Astrocyte (in vitro differentiated cells and primary cell): ENCODE results near the gene DDX17. TPM values are rescaled to one million over a fixed set of nuclear protein-coding genes. Genes with fewer than 3 reads are reported as not detected.

Source experiments
- DNase-seq: peaks from one replicate; pipeline ENCODE4 v3.0.0-alpha.2; 2010; ENCODE audit warnings: low read depth
- FAIRE-seq: peaks from 2 replicates; lab custom pipeline; 2011; peaks lifted over from hg19 to GRCh38; lab: Jason Lieb, UNC
- H2AFZ ChIP-seq: 2 replicates; pipeline ENCODE4 v1.6.0; 2012; ENCODE audit warnings: low read depth, low read length, inconsistent platforms
- H3K27ac ChIP-seq: 2 replicates; pipeline ENCODE4 v1.5.1; 2011; ENCODE audit warnings: low read depth, low read length, inconsistent platforms
- H3K27me3 ChIP-seq: 2 replicates; pipeline ENCODE4 v1.6.0; 2011; ENCODE audit warnings: low read length, inconsistent platforms; ENCODE audit not compliant: insufficient read depth
- H3K36me3 ChIP-seq: 2 replicates; pipeline ENCODE4 v1.5.1; 2011; ENCODE audit warnings: low read length, inconsistent platforms; ENCODE audit not compliant: insufficient read depth
- H3K4me1 ChIP-seq: 2 replicates; pipeline ENCODE4 v1.5.1; 2011; ENCODE audit warnings: low read length, inconsistent platforms; ENCODE audit not compliant: insufficient read depth
- H3K4me2 ChIP-seq: 2 replicates; pipeline ENCODE4 v1.6.0; 2012; ENCODE audit warnings: low read length, inconsistent platforms
- H3K4me3 ChIP-seq: 2 replicates; pipeline ENCODE4 v1.5.1; 2011; ENCODE audit warnings: low read depth, mild to moderate bottlenecking, low read length, inconsistent platforms; ENCODE audit not compliant: insufficient read depth
- H3K79me2 ChIP-seq: 2 replicates; pipeline ENCODE4 v1.6.0; 2012; ENCODE audit warnings: mild to moderate bottlenecking, low read length, inconsistent platforms; ENCODE audit not compliant: insufficient read depth
- H3K9ac ChIP-seq: 2 replicates; pipeline ENCODE4 v1.6.0; 2012; ENCODE audit warnings: mild to moderate bottlenecking, low read length, inconsistent platforms
- H3K9me3 ChIP-seq: 2 replicates; pipeline ENCODE4 v1.5.1; 2012; ENCODE audit warnings: low read depth, mild to moderate bottlenecking, low read length, inconsistent platforms; ENCODE audit not compliant: insufficient read depth
- H4K20me1 ChIP-seq: 2 replicates; pipeline ENCODE4 v1.6.0; 2012; ENCODE audit warnings: low read length, inconsistent platforms; ENCODE audit not compliant: insufficient read depth
- H3K27ac Mint-ChIP-seq: one replicate; pipeline ENCODE4 v1.8.0; 2021; ENCODE audit warnings: mild to moderate bottlenecking, mixed read lengths; ENCODE audit not compliant: unreplicated experiment
- H3K27me3 Mint-ChIP-seq: one replicate; pipeline ENCODE4 v1.8.0; 2021; ENCODE audit warnings: low read depth, mixed read lengths; ENCODE audit not compliant: unreplicated experiment
- H3K36me3 Mint-ChIP-seq: one replicate; pipeline ENCODE4 v1.8.0; 2021; ENCODE audit warnings: low read depth, mixed read lengths; ENCODE audit not compliant: unreplicated experiment
- H3K4me1 Mint-ChIP-seq: one replicate; pipeline ENCODE4 v1.8.0; 2021; ENCODE audit warnings: low read depth, mixed read lengths; ENCODE audit not compliant: unreplicated experiment
- H3K4me3 Mint-ChIP-seq: one replicate; pipeline ENCODE4 v1.8.0; 2021; ENCODE audit warnings: mild to moderate bottlenecking, moderate library complexity, mixed read lengths; ENCODE audit not compliant: unreplicated experiment
- H3K9me3 Mint-ChIP-seq: one replicate; pipeline ENCODE4 v1.8.0; 2021; ENCODE audit warnings: mild to moderate bottlenecking, mixed read lengths; ENCODE audit not compliant: unreplicated experiment
- CTCF ChIP-seq: IDR thresholded peaks from 2 replicates; pipeline ENCODE4 v1.5.1; 2011; ENCODE audit warnings: low read depth, mild to moderate bottlenecking, inconsistent platforms, low read length, moderate library complexity; ENCODE audit not compliant: insufficient read depth
- EZH2 ChIP-seq: IDR thresholded peaks from 2 replicates; pipeline ENCODE4 v1.6.1; 2012; ENCODE audit warnings: mild to moderate bottlenecking, low read length, inconsistent platforms; ENCODE audit not compliant: insufficient read depth
- total RNA-seq: library from RNA; stranded (reverse); gene quantifications from 2 replicates; pipeline ENCODE4 v1.2.1, GENCODE V29; 2021

DDX17 gene
- total RNA-seq, 1 donor from 2014 or later = 258 TPM

- Mint-ChIP-seq H3K36me3 (peaks cover 1% of the 10 kb centered on the region), H3K9me3 (peaks cover 1% of the 10 kb centered on the region), H3K27me3 (peaks cover 43% of the 10 kb centered on the region), H3K27ac (no peak overlapping the region), H3K4me1 (no peaks in the 10 kb centered on the region), H3K4me3 (no peak overlapping the region)
- H4K20me1 ChIP-seq = no peaks in the 10 kb centered on the region
- H3K36me3 ChIP-seq = no peaks in the 10 kb centered on the region
- no peaks in the 10 kb centered on the region for H3K4me1 ChIP-seq
- FAIRE-seq = no peak
- H3K79me2 ChIP-seq = no peaks in the 10 kb centered on the region
- no peak overlapping the region for H3K27ac ChIP-seq
- H3K9ac ChIP-seq = no peak overlapping the region
- TF ChIP-seq EZH2 (no peak), CTCF (no peak)
- DNase-seq = no peak
- no peak overlapping the region for H3K4me2 ChIP-seq
- H3K4me3 ChIP-seq = no peak overlapping the region
- H2AFZ ChIP-seq = no peak overlapping the region
- H3K27me3 ChIP-seq = peaks cover 5% of the 10 kb centered on the region
- no peaks in the 10 kb centered on the region for H3K9me3 ChIP-seq
These were observed 65.3 kb downstream of the DDX17 start for GRCh38 chr22:38440747-38441350.

- Histone ChIP-seq H3K4me3 (no peak overlapping the region), H4K20me1 (no peaks in the 10 kb centered on the region), H3K27me3 (peaks cover 3% of the 10 kb centered on the region), H3K79me2 (no peaks in the 10 kb centered on the region), H3K4me1 (peaks cover under 1% of the 10 kb centered on the region), H3K27ac (no peak overlapping the region), H2AFZ (no peak overlapping the region), H3K9ac (no peak overlapping the region), H3K36me3 (no peaks in the 10 kb centered on the region), H3K9me3 (no peaks in the 10 kb centered on the region), H3K4me2 (no peak overlapping the region)
- peaks cover 1% of the 10 kb centered on the region for H3K4me1 Mint-ChIP-seq
- peaks cover 1% of the 10 kb centered on the region for H3K9me3 Mint-ChIP-seq
- TF ChIP-seq CTCF (no peak), EZH2 (no peak)
- DNase-seq = no peak
- no peak for FAIRE-seq
- H3K27ac Mint-ChIP-seq = no peak overlapping the region
- H3K4me3 Mint-ChIP-seq = no peak overlapping the region
- H3K27me3 Mint-ChIP-seq = peaks cover 34% of the 10 kb centered on the region
- peaks cover under 1% of the 10 kb centered on the region for H3K36me3 Mint-ChIP-seq
These were observed 68.7 kb downstream of the DDX17 start for GRCh38 chr22:38437416-38437815.

GRCh38 chr22:38436629-38437395 is 69.3 kb downstream of the DDX17 start:
- peaks cover 4% of the 10 kb centered on the region for H3K4me1 Mint-ChIP-seq
- Histone ChIP-seq H3K9me3 (no peaks in the 10 kb centered on the region), H3K27ac (no peak overlapping the region), H3K4me2 (no peak overlapping the region), H3K4me3 (no peak overlapping the region), H3K27me3 (peaks cover 3% of the 10 kb centered on the region), H3K9ac (no peak overlapping the region), H3K4me1 (peaks cover 3% of the 10 kb centered on the region), H3K36me3 (no peaks in the 10 kb centered on the region), H4K20me1 (no peaks in the 10 kb centered on the region), H3K79me2 (no peaks in the 10 kb centered on the region), H2AFZ (no peak overlapping the region)
- TF ChIP-seq CTCF = no peak
- no peak for FAIRE-seq
- no peak overlapping the region for H3K4me3 Mint-ChIP-seq
- H3K9me3 Mint-ChIP-seq = peaks cover 1% of the 10 kb centered on the region
- H3K27me3 Mint-ChIP-seq = peaks cover 31% of the 10 kb centered on the region
- H3K36me3 Mint-ChIP-seq = no peaks in the 10 kb centered on the region
- DNase-seq = no peak
- H3K27ac Mint-ChIP-seq = no peak overlapping the region
